AG04450 (cell line): Measurements from ENCODE around the gene SLC35E1. TPM values are rescaled to one million over a fixed set of nuclear protein-coding genes. Genes with fewer than 3 reads are reported as not detected.
A peak's percentile ranks its signal among the peaks of the same experiment; 100 is the strongest.
"Not testable (repeated sequence)": the region's sequence is repeated elsewhere in the genome, so short reads cannot be mapped to it uniquely, and the experiment has no call there.

ENCODE experiments used
- CTCF ChIA-PET: fragments of 300-600, 350-600 bp; formaldehyde crosslinking; extraction: SDS; loops from one replicate; lab custom pipeline; 2022; ENCODE audit warnings: antibody characterized with exemption, inconsistent platforms; lab: Charles Lee
- POLR2A ChIA-PET: fragments of 350-600 bp; formaldehyde crosslinking; extraction: SDS; loops from one replicate; lab custom pipeline; 2021; ENCODE audit warnings: antibody characterized with exemption, inconsistent platforms; lab: Yijun Ruan, JAX
- DNase-seq: peaks from one replicate; pipeline ENCODE4 v3.0.0-alpha.2; 2011; ENCODE audit warnings: low read depth, low spot score
- H3K27ac ChIP-seq: one replicate; pipeline ENCODE4 v1.5.1; 2012; ENCODE audit warnings: low read depth, low read length, control low read depth
- H3K27me3 ChIP-seq: one replicate; pipeline ENCODE4 v1.6.0; 2012; ENCODE audit warnings: low read length; ENCODE audit not compliant: control insufficient read depth, insufficient read depth
- H3K4me3 ChIP-seq: 2 replicates; pipeline ENCODE4 v1.5.1; 2011; ENCODE audit warnings: mild to moderate bottlenecking, low read depth, low read length, control low read depth
- H3K9me3 ChIP-seq: 2 replicates; pipeline ENCODE4 v1.5.1; 2012; ENCODE audit warnings: low read length; ENCODE audit not compliant: control insufficient read depth, insufficient read depth
- polyA plus RNA-seq: library from polyadenylated mRNA; depleted of rRNA; stranded (reverse); fragments of >200 nt; gene quantifications from 2 replicates; pipeline ENCODE4 v1.2.3, GENCODE V29; 2011
- TF ChIP-seq, protein P1 (sequence below): IDR thresholded peaks from 2 replicates; pipeline ENCODE4 v1.5.1; 2011; ENCODE audit warnings: low read depth, low read length, control low read depth, inconsistent platforms

The SLC35E1 gene
- polyA plus RNA-seq, 1 experiment = 35.7 TPM

DNA sequence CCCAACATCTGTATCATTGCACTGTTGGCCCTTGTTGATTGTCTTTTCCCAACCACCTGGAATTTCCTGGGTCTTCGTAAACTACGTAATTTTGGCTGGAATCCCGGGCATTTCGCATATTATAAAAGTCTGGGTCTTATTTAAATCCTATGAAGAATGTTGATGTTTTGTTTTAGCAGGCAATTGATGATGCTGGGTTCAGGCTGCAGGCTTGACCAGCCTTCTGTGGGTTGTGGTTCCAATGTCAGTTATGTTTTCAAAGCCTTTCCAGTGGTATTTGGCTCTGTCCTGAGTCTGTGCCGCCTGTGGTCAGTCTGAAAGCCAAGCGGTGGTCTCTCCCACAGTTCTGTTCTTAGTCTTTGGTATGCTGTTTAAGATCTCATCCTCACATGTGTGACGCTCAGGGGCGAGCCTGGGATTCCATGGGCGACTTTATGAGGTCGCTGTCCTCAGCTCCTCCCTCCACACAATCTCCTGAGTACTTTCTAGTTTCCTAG lies 12.4 kb downstream of the SLC35E1 start:
- CTCF ChIA-PET = no interaction called here
- no peak overlapping the region for H3K4me3 ChIP-seq
- no peak for DNase-seq
- H3K27me3 ChIP-seq = no peaks in the 10 kb centered on the region
- H3K27ac ChIP-seq = no peak overlapping the region
- H3K9me3 ChIP-seq = no peaks in the 10 kb centered on the region
- TF ChIP-seq, protein P1, sequence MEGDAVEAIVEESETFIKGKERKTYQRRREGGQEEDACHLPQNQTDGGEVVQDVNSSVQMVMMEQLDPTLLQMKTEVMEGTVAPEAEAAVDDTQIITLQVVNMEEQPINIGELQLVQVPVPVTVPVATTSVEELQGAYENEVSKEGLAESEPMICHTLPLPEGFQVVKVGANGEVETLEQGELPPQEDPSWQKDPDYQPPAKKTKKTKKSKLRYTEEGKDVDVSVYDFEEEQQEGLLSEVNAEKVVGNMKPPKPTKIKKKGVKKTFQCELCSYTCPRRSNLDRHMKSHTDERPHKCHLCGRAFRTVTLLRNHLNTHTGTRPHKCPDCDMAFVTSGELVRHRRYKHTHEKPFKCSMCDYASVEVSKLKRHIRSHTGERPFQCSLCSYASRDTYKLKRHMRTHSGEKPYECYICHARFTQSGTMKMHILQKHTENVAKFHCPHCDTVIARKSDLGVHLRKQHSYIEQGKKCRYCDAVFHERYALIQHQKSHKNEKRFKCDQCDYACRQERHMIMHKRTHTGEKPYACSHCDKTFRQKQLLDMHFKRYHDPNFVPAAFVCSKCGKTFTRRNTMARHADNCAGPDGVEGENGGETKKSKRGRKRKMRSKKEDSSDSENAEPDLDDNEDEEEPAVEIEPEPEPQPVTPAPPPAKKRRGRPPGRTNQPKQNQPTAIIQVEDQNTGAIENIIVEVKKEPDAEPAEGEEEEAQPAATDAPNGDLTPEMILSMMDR = no peak
- POLR2A ChIA-PET = no interaction called here

DNA sequence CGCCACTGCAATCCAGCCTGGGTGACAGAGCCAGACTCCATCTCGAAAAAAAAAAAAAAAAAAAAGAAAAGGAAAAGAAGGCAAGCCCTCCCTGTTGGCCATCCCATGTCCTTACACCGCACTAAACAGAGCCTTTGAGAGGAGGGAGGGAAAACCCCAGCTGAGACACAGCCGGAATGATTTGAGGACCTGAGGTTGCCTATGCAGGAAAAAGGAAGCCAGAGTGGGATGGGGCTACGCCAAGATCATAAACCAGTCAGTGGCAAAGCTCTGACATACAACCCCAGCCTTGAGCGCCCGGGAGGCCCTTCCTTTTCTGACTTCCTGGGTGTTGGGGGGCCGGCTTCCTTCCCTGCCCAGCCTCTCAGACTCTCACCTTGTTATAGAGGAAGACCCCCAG lies 17.4 kb downstream of the SLC35E1 start:
- Histone ChIP-seq H3K4me3 (no peak overlapping the region), H3K27me3 (no peaks in the 10 kb centered on the region), H3K9me3 (no peaks in the 10 kb centered on the region), H3K27ac (no peak overlapping the region)
- DNase-seq = no peak
- TF ChIP-seq, protein P1 = no peak
- ChIA-PET CTCF (no interaction called here), POLR2A (no interaction called here)

DNA sequence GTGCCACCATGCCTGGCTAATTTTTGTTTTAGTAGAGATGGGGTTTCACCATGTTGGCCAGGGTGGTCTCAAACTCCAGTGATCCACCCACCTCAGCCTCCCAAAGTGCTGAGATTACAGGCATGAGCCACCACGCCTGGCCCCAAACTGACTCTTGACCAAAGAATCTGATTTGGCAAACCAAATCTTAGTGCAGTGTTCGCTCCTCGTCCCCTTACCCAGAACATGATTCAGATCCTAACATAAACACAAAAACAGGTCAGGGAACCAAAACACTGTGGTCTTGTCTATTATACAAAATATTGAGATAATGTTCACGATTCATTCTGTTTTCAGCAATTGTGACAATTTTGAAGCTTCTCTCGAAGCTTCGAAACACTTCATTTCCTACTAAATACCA lies 20.3 kb downstream of the SLC35E1 start:
- POLR2A ChIA-PET, H3K27me3 ChIP-seq, H3K27ac ChIP-seq, DNase-seq, CTCF ChIA-PET, H3K4me3 ChIP-seq, H3K9me3 ChIP-seq: not testable (repeated sequence)

DNA sequence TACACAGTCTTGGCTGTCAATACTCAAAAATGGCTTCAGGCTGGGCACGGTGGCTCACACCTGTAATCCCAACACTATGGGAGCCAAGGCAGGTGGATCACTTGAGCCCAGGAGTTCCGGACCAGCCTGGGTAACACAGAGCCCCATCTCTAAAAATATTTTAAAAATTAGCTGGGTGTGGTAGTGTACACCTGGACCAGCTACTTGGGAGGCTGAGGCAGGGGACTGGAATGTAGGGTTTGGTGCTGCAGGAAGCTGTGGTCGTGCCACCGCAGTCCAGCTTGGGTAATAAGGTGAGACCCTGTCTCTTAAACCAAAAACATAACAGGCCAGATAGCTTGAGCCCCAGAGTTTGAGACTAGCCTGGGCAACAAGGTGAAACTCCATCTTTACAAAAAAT lies 23.3 kb downstream of the SLC35E1 start:
- Histone ChIP-seq H3K27me3 (no peaks in the 10 kb centered on the region), H3K4me3 (no peak overlapping the region), H3K27ac (no peak overlapping the region), H3K9me3 (no peaks in the 10 kb centered on the region)
- ChIA-PET POLR2A (no interaction called here), CTCF (no interaction called here)
- DNase-seq = no peak
- TF ChIP-seq, protein P1 = no peak

DNA sequence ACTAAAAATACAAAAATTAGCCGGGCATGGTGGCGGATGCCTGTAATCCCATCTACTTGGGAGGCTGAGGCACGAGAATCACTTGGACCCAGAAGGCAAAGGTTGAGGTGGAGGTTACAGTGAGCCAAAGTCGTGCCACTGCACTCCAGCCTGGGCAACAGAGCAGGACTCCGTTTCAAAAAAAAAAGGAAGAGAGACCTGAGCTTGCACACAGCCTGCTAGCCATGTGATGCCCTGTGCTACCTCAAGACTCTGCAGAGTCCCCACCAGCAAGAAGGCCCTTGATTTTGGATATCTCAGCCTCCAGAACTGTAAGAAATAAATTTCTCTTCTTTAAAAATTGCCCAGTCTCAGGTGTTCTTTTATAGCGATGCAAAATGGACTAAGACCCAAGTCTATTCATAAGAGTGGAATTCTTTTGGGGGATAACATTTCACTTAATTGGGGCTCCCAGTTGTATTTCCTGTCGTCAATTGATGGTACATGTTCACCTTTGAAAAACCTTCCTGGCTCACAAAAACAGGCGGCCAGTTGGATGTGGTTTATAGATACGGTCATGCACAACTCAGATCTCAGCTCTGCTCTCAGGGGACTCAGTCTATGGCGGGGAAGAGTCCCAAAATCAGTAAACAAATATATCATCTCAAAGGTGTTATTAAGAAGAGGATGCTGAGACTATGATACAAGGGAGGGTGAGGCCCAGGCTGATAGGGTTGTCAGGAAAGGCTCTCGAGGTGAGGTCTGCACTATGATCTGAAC lies 27.6 kb downstream of the SLC35E1 start:
- H3K27ac ChIP-seq = no peak overlapping the region
- no peak for DNase-seq
- H3K4me3 ChIP-seq = no peak overlapping the region
- CTCF ChIA-PET = interaction anchor here (0.6 kb wide), 1 partner anchor 290 kb away, joined by 4 read pairs; no protein-coding TSS in a partner anchor
- no peaks in the 10 kb centered on the region; the same call in 1 of the 2 replicates for H3K9me3 ChIP-seq
- TF ChIP-seq, protein P1 = no peak
- POLR2A ChIA-PET = interaction anchor here (0.6 kb wide), 1 partner anchor 410 kb away, joined by 5 read pairs; no protein-coding TSS in a partner anchor
- no peaks in the 10 kb centered on the region for H3K27me3 ChIP-seq

DNA sequence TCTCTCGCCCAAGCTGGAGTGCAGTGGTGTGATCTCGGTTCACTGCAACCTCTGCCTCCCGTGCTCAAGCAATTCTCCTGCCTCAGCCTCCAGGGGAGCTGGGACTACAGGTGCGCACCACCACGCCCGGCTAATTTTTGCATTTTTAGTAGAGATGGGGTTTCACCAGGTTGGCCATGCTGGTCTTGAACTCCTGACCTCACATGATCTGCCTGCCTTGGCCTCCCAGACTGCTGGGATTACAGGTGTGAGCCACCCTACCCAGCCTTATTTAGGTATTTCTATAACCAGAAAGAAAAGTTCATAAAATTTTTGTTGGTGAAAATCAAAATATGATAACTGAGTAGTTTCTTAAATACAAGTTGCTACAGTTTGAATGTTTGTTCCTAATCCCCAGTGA lies 28.5 kb downstream of the SLC35E1 start:
- H3K9me3 ChIP-seq, H3K27ac ChIP-seq, H3K27me3 ChIP-seq, DNase-seq, CTCF ChIA-PET: not testable (repeated sequence)
- H3K4me3 ChIP-seq = peak overlapping the region; percentile 92; the same call in 1 of the 2 replicates
- POLR2A ChIA-PET = interaction anchor here (0.6 to 1.1 kb wide), 8 partner anchors 27 to 672 kb away, joined by 3 to 6 read pairs (median 4); partner anchors contain the start of genes C19orf44 and CALR3
